ENCODE data around the gene YES1. TPM values are rescaled to one million over a fixed set of nuclear protein-coding genes. Genes with fewer than 3 reads are reported as not detected.

YES1 gene
- total and polyA plus RNA-seq, 2 of the 13 experiments (the other 11 are each of a cell fraction or from before 2014, with no cell fraction given), result 17.2 to 70.8 TPM

- TF ChIP-seq ZNF333 (CRISPR knock-in tag; IDR thresholded peaks at IDR 0.05; ENCODE audit: borderline replicate concordance), result no peak
- no peak for TF ChIP-seq ZNF251 (CRISPR knock-in tag; IDR thresholded peaks at IDR 0.05)
- no peak for TF ChIP-seq SCMH1 (CRISPR knock-in tag; IDR thresholded peaks at IDR 0.05; ENCODE audit: borderline replicate concordance)
- TF ChIP-seq, protein P1, sequence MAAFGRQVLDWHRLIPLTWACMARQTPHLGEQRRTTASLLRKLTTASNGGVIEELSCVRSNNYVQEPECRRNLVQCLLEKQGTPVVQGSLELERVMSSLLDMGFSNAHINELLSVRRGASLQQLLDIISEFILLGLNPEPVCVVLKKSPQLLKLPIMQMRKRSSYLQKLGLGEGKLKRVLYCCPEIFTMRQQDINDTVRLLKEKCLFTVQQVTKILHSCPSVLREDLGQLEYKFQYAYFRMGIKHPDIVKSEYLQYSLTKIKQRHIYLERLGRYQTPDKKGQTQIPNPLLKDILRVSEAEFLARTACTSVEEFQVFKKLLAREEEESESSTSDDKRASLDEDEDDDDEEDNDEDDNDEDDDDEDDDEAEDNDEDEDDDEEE (CRISPR knock-in tag; IDR thresholded peaks at IDR 0.05), result 0 out of 2 replicates have a peak, but pooled peaks have one; percentile 69
- no peak for TF ChIP-seq AKAP8 (CRISPR knock-in tag; IDR thresholded peaks at IDR 0.05)
- 0 out of 2 replicates have a peak, but pooled peaks have one; percentile 12 for TF ChIP-seq SIN3A (IDR thresholded peaks at IDR 0.05; ENCODE audit: borderline replicate concordance, low read depth, low read length)
- no peak for TF ChIP-seq FLYWCH1 (CRISPR knock-in tag; IDR thresholded peaks at IDR 0.05)
- no peak for TF ChIP-seq CAMTA2 (CRISPR knock-in tag; IDR thresholded peaks at IDR 0.05; ENCODE audit: borderline replicate concordance)
- no peak for TF ChIP-seq TAF15 (IDR thresholded peaks at IDR 0.05; ENCODE audit: low read depth, low read length, poor library complexity, severe bottlenecking)
- TF ChIP-seq ZNF121 (CRISPR knock-in tag; IDR thresholded peaks at IDR 0.05), result no peak
- 0 out of 2 replicates have a peak, but pooled peaks have one; percentile 11 for TF ChIP-seq MYC (CRISPR knock-in tag; IDR thresholded peaks at IDR 0.05; ENCODE audit: borderline replicate concordance)
- no peak for TF ChIP-seq THYN1 (CRISPR knock-in tag; IDR thresholded peaks at IDR 0.05; ENCODE audit: borderline replicate concordance, low read depth)
- TF ChIP-seq PRDM4 (CRISPR knock-in tag; IDR thresholded peaks at IDR 0.05; ENCODE audit: borderline replicate concordance), result no peak
- TF ChIP-seq, protein P2, sequence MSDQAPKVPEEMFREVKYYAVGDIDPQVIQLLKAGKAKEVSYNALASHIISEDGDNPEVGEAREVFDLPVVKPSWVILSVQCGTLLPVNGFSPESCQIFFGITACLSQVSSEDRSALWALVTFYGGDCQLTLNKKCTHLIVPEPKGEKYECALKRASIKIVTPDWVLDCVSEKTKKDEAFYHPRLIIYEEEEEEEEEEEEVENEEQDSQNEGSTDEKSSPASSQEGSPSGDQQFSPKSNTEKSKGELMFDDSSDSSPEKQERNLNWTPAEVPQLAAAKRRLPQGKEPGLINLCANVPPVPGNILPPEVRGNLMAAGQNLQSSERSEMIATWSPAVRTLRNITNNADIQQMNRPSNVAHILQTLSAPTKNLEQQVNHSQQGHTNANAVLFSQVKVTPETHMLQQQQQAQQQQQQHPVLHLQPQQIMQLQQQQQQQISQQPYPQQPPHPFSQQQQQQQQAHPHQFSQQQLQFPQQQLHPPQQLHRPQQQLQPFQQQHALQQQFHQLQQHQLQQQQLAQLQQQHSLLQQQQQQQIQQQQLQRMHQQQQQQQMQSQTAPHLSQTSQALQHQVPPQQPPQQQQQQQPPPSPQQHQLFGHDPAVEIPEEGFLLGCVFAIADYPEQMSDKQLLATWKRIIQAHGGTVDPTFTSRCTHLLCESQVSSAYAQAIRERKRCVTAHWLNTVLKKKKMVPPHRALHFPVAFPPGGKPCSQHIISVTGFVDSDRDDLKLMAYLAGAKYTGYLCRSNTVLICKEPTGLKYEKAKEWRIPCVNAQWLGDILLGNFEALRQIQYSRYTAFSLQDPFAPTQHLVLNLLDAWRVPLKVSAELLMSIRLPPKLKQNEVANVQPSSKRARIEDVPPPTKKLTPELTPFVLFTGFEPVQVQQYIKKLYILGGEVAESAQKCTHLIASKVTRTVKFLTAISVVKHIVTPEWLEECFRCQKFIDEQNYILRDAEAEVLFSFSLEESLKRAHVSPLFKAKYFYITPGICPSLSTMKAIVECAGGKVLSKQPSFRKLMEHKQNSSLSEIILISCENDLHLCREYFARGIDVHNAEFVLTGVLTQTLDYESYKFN (CRISPR knock-in tag; conservative IDR thresholded peaks at IDR 0.05), result no peak
- no peak for TF ChIP-seq TBX2 (CRISPR knock-in tag; IDR thresholded peaks at IDR 0.05; ENCODE audit: borderline replicate concordance)
- TF ChIP-seq, protein P3, sequence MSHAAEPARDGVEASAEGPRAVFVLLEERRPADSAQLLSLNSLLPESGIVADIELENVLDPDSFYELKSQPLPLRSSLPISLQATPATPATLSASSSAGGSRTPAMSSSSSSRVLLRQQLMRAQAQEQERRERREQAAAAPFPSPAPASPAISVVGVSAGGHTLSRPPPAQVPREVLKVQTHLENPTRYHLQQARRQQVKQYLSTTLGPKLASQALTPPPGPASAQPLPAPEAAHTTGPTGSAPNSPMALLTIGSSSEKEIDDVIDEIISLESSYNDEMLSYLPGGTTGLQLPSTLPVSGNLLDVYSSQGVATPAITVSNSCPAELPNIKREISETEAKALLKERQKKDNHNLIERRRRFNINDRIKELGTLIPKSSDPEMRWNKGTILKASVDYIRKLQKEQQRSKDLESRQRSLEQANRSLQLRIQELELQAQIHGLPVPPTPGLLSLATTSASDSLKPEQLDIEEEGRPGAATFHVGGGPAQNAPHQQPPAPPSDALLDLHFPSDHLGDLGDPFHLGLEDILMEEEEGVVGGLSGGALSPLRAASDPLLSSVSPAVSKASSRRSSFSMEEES (CRISPR knock-in tag; IDR thresholded peaks at IDR 0.05), result 0 out of 2 replicates have a peak, but pooled peaks have one; percentile 17
- peak; percentile 39; the same call in 1 of the 2 replicates for TF ChIP-seq SALL1 (CRISPR knock-in tag; IDR thresholded peaks at IDR 0.05)
- no peak for TF ChIP-seq ZNF674 (CRISPR knock-in tag; IDR thresholded peaks at IDR 0.05; ENCODE audit: low read depth)
- TF ChIP-seq TOE1 (CRISPR knock-in tag; IDR thresholded peaks at IDR 0.05), result 0 out of 2 replicates have a peak, but pooled peaks have one; percentile 45
- TF ChIP-seq ZNF614 (CRISPR knock-in tag; IDR thresholded peaks at IDR 0.05; ENCODE audit: borderline replicate concordance), result no peak
- TF ChIP-seq IRF2 (CRISPR knock-in tag; IDR thresholded peaks at IDR 0.05), result peak; percentile 10; the same call in 1 of the 2 replicates
Measured at GRCh38 chr18:811182-811891, 705 bp downstream of the YES1 start (continued).

All from HepG2 (cell line).